KMS-11 (cell line): ENCODE data around the gene CACNB4.

Experiments used
- H2AFZ ChIP-seq: fragments of 200-600 bp; sonication (generic); 2 replicates; pipeline ENCODE4 v1.6.1; 2016; ENCODE audit warnings: antibody characterized with exemption, mixed run types, low read depth
- H3K27ac ChIP-seq: fragments of 200-600 bp; sonication (generic); 2 replicates; pipeline ENCODE4 v1.6.1; 2016; ENCODE audit warnings: mild to moderate bottlenecking, mixed run types
- H3K27me3 ChIP-seq: fragments of 200-600 bp; sonication (generic); 2 replicates; pipeline ENCODE4 v1.6.1; 2017; ENCODE audit warnings: mild to moderate bottlenecking, low read depth, mixed run types, moderate library complexity; ENCODE audit not compliant: insufficient read depth
- H3K36me3 ChIP-seq: fragments of 200-600 bp; sonication (generic); 2 replicates; pipeline ENCODE4 v1.6.1; 2017; ENCODE audit warnings: mild to moderate bottlenecking, mixed run types; ENCODE audit not compliant: insufficient read depth
- H3K4me1 ChIP-seq: fragments of 200-600 bp; sonication (generic); 2 replicates; pipeline ENCODE4 v1.6.1; 2016; ENCODE audit warnings: mild to moderate bottlenecking, low read depth, mixed run types; ENCODE audit not compliant: poor library complexity, severe bottlenecking
- H3K4me2 ChIP-seq: fragments of 200-600 bp; sonication (generic); 2 replicates; pipeline ENCODE4 v1.7.0; 2016; ENCODE audit warnings: mild to moderate bottlenecking, mixed run types
- H3K4me3 ChIP-seq: fragments of 200-600 bp; sonication (generic); IDR thresholded peaks from 2 replicates; pipeline ENCODE4 v1.6.1; 2017; ENCODE audit warnings: low read depth, low read length, mixed read lengths; ENCODE audit not compliant: insufficient read depth
- H3K79me2 ChIP-seq: fragments of 200-600 bp; sonication (generic); 2 replicates; pipeline ENCODE4 v1.6.1; 2016; ENCODE audit warnings: low read depth, mixed run types; ENCODE audit not compliant: insufficient read depth
- H3K9ac ChIP-seq: fragments of 200-600 bp; sonication (generic); 2 replicates; pipeline ENCODE4 v1.6.1; 2016; ENCODE audit warnings: mild to moderate bottlenecking, mixed run types
- H4K20me1 ChIP-seq: fragments of 200-600 bp; sonication (generic); 2 replicates; pipeline ENCODE4 v1.6.1; 2016; ENCODE audit warnings: mild to moderate bottlenecking, mixed run types; ENCODE audit not compliant: insufficient read depth
- TF ChIP-seq, protein P1 (sequence below): fragments of 200-600 bp; sonication (generic); conservative IDR thresholded peaks from 2 replicates; pipeline ENCODE4 v1.6.1; 2017; ENCODE audit warnings: low read depth, mild to moderate bottlenecking, antibody characterized with exemption, low read length, moderate library complexity, mixed read lengths

CACNB4 gene

DNA sequence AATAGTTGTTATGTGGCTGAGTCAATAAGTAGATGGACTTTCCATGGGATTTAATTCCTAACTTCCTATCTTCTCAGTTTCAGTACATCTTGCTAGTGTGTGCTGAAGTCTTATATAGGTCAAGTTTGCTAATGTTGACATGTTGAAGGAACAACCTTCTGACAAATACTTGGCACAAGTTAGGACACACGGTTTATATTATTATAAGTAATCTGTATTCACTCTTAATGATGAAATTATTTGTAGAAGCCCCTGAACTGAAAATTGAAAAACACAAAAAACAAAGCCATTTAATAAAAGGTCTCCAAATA is 289.8 kb downstream of the CACNB4 start:
- no peaks in the 10 kb centered on the region for H3K27me3 ChIP-seq
- H3K4me3 ChIP-seq: no peak overlapping the region
- no peak overlapping the region for H2AFZ ChIP-seq
- H3K36me3 ChIP-seq: peaks cover 6% of the 10 kb centered on the region; the same call in 1 of the 2 replicates
- H3K79me2 ChIP-seq: no peaks in the 10 kb centered on the region; the same call in 1 of the 2 replicates
- H3K27ac ChIP-seq: no peak overlapping the region
- no peak overlapping the region for H3K9ac ChIP-seq
- H4K20me1 ChIP-seq: no peaks in the 10 kb centered on the region
- H3K4me2 ChIP-seq: peak overlapping the region; percentile 7; the same call in 1 of the 2 replicates
- TF ChIP-seq, protein P1, sequence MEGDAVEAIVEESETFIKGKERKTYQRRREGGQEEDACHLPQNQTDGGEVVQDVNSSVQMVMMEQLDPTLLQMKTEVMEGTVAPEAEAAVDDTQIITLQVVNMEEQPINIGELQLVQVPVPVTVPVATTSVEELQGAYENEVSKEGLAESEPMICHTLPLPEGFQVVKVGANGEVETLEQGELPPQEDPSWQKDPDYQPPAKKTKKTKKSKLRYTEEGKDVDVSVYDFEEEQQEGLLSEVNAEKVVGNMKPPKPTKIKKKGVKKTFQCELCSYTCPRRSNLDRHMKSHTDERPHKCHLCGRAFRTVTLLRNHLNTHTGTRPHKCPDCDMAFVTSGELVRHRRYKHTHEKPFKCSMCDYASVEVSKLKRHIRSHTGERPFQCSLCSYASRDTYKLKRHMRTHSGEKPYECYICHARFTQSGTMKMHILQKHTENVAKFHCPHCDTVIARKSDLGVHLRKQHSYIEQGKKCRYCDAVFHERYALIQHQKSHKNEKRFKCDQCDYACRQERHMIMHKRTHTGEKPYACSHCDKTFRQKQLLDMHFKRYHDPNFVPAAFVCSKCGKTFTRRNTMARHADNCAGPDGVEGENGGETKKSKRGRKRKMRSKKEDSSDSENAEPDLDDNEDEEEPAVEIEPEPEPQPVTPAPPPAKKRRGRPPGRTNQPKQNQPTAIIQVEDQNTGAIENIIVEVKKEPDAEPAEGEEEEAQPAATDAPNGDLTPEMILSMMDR: no peak
- H3K4me1 ChIP-seq: peaks cover 29% of the 10 kb centered on the region

DNA sequence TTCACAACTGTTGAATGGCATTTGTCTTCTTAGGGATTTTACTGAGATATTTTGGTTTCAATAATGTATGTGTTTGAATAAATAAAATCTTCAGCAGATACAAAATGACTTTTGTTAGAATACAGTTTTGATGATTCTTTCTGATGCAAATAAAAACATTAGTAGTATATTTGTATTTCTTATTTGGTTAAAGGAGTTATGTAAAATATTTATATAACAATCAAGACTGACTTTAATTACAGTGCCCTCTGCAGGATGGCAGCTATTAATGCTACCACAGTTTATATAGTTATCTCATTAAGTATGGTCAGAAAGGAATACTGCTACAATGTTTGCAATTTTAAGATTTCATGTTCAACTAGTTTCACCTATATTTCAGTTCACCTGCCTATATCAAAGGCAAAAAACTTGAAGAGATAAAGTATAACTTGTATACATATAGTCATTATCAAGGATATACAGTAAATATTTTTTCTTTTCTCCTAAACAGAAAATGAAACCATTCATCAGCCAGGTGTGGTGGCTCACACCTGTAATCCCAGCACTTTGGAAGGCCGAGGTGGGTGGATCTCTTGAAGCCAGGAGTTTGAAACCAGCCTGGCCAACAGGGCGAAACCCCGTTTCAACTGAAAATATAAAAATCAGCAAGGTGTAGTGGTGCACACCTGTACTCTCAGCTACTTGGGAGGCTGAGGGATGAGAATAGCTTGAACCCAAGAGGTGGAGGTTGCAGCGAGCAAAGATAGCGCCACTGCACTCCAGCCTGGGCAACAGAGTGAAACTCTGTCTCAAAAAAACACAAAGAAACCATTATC is 290.4 kb downstream of the CACNB4 start:
- peaks cover under 1% of the 10 kb centered on the region; the same call in 1 of the 2 replicates for H3K36me3 ChIP-seq
- no peak overlapping the region for H3K27ac ChIP-seq
- no peaks in the 10 kb centered on the region for H4K20me1 ChIP-seq
- peak overlapping the region; percentile 7 for H3K4me2 ChIP-seq
- no peak overlapping the region for H3K4me3 ChIP-seq
- H3K27me3 ChIP-seq: no peaks in the 10 kb centered on the region
- H3K4me1 ChIP-seq: peaks cover 29% of the 10 kb centered on the region
- H2AFZ ChIP-seq: no peak overlapping the region
- H3K79me2 ChIP-seq: no peaks in the 10 kb centered on the region; the same call in 1 of the 2 replicates
- H3K9ac ChIP-seq: no peak overlapping the region
- TF ChIP-seq, protein P1: peak; percentile 74

DNA sequence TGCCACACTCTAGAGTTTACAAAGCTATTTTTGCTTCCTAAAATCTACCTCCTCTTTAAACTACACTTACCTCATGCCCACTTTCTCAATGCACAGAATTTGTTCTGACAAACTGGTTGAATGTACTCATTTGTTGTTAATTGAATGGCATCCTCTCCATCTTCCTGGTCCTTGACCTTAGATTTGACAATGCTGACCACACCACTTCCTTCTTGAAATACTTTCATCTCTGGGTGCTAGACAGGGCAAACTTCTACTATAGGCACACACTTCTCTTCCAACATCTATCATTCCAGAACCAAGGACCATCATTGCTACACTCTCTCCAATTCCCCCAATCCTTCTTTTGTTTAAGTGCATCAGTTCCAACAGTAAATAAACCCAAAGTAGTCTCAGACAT is 292.9 kb downstream of the CACNB4 start:
- H3K4me2 ChIP-seq: no peak overlapping the region
- no peak overlapping the region for H2AFZ ChIP-seq
- H3K36me3 ChIP-seq: no peaks in the 10 kb centered on the region; the same call in 1 of the 2 replicates
- no peak overlapping the region for H3K4me3 ChIP-seq
- TF ChIP-seq, protein P1: no peak
- peaks cover 29% of the 10 kb centered on the region for H3K4me1 ChIP-seq
- no peaks in the 10 kb centered on the region for H3K27me3 ChIP-seq
- H3K9ac ChIP-seq: no peak overlapping the region
- H4K20me1 ChIP-seq: no peaks in the 10 kb centered on the region
- no peak overlapping the region for H3K27ac ChIP-seq
- H3K79me2 ChIP-seq: no peaks in the 10 kb centered on the region; the same call in 1 of the 2 replicates

DNA sequence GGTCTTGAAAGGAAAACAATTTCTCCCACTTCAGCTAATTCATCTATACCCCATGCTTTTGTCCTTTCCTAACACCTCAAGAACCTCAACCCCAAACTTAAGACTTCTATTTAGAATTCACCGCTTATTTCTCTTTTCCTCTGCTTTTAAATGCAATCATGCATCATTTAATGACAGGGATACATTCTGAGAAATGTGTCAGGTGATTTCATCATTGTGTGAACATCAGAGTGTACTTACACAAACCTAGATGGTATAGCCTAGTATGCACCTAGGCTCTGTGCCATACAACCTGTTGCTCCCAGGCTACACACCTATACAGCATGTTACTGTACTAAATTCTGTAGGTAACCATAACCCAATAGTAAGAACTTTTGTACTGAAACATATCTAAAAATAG is 293.5 kb downstream of the CACNB4 start:
- Histone ChIP-seq H3K4me2 (no peak overlapping the region), H3K9ac (no peak overlapping the region), H3K4me1 (peaks cover 29% of the 10 kb centered on the region), H3K79me2 (no peaks in the 10 kb centered on the region; the same call in 1 of the 2 replicates), H3K27ac (no peak overlapping the region), H2AFZ (no peak overlapping the region), H3K27me3 (no peaks in the 10 kb centered on the region), H3K4me3 (no peak overlapping the region), H4K20me1 (no peaks in the 10 kb centered on the region), H3K36me3 (no peaks in the 10 kb centered on the region; the same call in 1 of the 2 replicates)
- TF ChIP-seq, protein P1: no peak
